ENCODE results near the gene AQP5. TPM values are rescaled to one million over a fixed set of nuclear protein-coding genes. Genes with fewer than 3 reads are reported as not detected.

Gene AQP5
- total RNA-seq, 1 donor from 2014 or later: 1.2 TPM

DNA sequence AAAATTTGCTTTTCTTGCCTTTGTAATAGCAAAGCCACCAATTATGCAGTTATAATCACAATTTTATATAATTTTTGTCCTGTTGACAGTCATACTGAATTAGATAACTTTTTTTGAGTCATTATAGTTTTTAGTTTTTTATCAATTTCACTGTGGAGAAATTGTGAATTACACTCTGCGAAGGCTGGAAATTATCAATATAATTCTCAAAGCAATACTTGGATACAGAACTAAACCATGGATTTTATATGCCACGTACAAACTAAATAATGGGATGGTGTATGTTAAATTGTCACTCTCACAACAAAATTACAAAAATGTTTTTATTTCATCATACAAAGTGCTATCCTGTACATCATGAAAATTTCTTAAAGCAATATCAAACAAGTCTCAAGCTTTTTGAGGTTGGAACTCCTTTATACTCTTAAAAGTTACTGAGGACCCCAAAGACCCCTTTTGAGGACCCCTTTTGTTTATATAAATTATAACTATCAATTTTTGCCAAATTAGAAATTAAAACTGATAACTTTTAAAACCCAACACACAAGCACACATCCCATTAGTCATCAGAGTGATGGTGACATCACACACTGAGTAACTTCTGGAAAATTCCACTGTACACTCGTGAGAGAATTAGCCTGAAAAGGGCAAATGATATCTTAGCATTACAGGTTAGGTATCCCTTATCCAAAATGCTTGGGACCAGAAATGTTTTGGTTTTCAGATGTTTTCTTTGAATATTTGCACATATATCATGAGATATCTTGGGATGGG lies 31.0 kb upstream of the AQP5 start:
- DNase-seq (ENCODE audit: low spot score in 2 of 2) (no peak), FAIRE-seq (no peak)

DNA sequence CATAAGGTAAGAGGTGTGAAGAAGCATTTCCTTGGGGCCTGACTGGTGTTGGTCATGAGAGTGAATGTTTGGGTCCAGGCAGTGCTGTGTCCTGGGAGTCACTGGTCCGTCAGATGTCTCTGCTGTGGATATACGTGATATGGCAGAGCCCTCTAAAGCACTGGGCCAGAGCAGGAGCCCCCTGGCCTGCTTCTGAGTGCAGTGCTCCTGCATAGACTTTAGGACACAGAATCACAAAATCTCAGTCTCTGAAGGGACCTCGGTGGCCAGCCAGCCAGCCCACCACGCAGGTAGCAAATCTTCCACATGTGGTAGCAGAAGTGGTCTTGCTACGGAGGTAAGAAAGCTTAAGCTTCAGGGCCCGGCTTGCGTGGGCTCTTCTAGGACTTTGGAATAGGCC lies 29.6 kb upstream of the AQP5 start:
- FAIRE-seq (no peak), DNase-seq (ENCODE audit: low spot score in 2 of 2) (no peak)

DNA sequence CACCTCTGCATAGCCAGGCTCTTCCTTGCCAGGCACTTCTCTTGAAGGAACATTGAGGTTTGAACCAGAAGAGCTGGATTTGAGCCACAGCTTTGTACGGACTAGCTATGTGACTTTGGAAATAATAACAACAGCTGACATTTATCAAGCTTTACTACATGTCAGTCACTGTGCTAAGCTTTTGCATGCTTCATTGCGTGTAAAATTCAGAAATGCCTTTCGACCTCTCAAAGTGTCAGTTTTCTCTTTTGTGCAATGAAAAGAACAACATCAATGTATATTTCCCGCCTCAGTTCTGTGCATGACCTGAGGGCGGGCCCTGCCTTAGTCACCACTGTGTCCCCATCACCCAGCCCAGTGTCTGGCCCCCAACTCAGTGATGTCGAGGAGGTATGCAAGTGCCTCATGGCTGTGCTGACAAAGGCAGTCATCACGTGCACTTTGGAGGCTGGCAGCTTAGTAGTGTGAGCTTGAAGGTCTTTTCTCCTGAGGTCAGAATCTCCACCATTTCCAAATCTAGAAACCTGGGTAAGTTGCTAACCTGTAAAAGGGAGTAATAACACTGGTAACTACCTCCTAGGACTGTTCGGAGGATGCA lies 29.0 kb upstream of the AQP5 start:
- FAIRE-seq (no peak), DNase-seq (ENCODE audit: low spot score in 2 of 2) (no peak)

DNA sequence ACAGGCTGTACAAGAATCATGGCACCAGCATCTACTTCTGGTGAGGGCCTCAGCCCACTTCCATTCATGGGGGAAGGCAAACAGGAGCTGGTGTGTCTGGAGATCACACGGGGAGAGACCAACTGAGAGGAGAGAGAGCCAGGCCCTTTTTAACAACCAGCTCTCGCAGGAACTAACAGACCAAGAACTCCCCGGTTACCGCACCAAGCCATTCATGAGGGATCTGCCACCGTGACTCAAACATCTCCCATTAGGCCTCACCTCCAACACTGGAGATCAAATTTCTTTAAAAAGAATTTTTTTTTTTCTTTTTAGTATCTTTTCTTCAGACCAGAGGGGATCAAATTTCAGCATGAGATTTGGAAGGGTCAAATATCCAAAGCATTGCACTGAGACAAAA lies 27.9 kb upstream of the AQP5 start:
- FAIRE-seq (no peak), DNase-seq (ENCODE audit: low spot score in 2 of 2) (no peak)

DNA sequence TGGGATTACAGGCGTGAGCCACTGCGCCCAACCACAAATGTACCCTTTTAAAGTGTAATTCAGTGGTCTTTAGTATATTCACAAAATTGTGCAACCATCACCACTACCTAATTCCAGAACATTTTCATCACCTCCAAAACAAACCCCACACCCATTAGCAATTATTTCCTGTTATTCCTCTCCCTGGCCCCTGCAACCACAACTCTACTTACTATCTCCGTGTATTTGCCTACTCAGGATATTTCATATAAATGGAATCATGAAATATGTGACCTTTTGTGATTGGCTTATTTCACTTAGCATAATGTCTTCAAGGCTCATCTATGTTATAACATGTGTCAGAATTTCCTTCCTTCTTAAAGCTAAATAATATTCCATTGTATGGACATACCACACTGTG lies 27.2 kb upstream of the AQP5 start:
- DNase-seq (ENCODE audit: low spot score in 2 of 2) (no peak), FAIRE-seq (no peak)

DNA sequence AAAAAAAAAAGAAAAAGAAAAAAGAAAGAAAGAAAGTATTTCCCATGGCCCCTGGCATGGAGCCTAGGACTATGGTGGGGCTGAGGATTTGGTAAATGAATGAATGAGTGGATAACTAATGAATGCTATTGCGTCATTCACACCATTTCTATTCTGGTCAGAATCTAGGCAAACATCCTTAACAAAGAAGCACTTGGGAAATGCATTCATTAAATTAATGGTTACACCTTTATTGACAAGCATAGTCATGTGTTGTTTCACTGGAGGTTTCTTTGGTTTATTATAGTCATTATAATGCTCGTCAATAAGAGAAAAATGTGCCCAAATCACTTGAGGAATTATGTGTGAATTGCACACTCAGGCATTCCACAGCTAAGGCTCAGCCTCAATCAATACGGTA lies 24.7 kb upstream of the AQP5 start:
- no peak for DNase-seq (ENCODE audit: low spot score in 2 of 2)
- FAIRE-seq: no peak

DNA sequence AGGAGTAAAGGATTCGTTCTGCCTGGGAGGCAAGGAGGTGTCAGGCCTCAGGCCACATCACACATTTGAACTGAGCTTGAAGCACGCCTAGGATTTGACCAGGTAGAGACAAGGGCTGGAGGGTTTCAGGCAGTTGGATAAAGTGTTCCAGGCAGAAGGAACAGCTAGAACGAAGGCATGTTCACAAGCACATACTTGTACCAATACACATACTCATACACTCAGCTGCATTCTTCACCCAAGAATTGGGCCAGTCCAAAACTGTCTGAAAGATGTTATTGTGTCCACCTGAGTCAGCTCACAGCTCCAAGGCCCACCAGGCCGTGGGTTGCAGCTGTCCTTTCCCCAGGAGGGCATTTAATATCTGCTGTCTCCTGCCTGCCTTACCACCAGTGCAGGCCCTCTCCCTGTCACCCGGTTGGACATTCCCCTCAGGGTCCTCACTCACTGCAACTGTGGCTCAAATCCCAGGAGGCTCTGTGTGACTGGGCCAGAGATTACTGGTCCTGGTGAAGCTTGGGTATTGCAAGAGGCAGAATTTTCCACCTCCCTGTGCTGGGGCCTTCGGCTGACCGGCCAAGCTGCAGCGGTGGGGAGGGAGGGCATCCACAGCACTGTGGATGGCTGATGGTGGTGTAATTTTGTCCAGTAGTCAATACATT lies 23.9 kb upstream of the AQP5 start:
- DNase-seq (ENCODE audit: low spot score in 2 of 2) (no peak), FAIRE-seq (no peak)

DNA sequence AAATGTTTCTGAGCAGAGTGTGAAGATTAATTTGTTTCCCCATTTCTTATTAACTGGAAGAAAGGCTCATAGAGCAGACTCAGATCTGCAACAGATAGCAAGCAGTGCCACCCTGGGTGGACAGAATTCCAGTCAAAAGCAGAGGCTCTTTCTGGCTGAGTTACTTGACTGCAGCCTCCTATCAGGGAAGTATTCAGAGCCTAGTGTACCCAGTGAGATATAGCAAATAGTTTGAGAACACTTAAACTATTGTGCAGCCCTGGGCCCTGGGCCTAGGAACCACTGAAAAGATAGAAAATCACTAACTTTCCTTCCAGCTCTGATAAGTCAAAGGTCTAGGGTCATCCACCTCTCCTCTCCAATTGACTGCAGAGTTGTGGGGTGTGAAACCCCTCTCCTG lies 22.4 kb upstream of the AQP5 start:
- DNase-seq (ENCODE audit: low spot score in 2 of 2) (no peak), FAIRE-seq (no peak)

DNA sequence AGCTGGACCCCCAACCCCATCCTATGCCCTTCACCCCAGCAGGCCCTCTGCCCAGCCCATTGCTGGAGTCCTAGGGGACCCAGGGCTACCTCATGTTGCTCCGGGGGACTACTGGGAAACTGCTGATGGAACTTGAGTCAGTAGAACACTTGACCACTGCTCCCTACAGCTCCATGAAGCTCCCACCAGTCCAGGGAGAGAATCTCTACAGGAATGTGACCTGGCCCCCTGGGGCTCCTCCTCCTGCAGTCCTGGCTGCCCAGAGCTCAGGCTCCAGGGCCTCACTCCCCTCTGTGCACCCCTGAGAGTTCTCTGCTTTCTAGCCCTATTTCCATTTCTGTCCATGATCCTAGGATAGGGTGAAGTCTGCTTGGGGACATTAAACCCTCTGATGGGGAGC lies 22.0 kb upstream of the AQP5 start:
- FAIRE-seq (no peak), DNase-seq (ENCODE audit: low spot score in 2 of 2) (no peak)

DNA sequence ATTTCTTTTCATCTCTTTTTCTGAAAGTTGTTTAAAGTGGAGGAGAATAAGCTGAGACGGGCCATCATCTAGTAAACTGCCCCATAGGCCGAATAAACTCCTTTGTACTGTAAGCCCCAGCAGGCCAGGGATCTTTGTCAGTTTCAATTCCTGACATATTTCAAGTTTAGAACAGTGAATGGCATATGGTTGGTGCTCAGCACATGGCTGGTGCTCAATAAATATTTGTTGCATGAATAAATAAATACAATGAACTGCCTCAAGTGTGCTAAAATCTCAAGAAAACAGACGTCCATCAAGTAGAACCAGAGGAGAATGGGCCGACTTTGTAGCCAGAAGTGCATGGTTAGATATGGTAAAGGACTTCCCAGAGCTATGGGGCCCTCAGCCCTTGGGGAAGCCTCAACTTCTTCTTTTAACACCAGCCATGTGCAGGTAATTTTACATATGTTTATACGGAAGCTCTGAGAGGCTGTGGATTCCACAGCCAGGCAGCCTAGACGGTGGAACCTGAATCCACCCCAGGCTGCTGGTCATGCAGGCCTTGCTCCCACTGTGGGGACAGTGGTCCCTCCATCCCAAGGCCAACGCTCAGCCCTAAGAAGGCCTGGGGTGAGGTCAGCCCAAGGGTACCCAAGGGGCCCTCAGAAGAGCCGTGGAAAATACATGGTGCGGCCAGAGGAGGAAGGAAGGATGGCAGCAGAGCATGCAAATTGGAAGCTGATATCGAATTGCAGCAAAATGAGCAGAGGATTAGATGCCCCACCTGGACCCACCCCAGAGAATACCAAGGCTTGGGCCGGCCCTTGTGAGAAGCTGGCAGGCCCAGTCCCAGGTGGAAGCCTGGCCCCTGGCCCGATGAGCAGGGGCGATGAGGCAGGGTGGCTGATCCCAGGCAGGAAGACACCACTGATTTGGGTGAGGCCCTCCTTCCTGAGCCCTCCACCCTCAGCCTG lies 19.8 kb upstream of the AQP5 start:
- no peak for FAIRE-seq
- no peak for DNase-seq (ENCODE audit: low spot score in 2 of 2)

DNA sequence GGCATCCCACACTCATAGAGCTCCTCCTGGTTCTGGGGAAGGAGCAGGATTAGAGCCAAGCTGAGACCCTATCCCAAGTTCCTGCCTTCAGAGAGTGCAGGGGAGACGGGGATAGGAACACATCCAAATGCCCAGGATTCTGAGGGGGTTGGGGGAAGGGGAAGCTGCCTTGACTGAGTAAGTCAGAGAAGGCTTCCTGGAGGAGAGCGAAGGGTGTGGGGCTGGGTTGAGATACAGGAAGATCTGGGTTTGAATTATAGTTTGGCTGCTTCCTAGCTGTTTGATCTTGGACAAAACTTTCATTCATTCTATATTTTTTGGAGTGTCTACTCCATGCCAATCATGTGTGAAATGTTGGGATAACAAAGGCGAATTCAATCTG lies 19.2 kb upstream of the AQP5 start:
- DNase-seq (ENCODE audit: low spot score in 2 of 2) (no peak), FAIRE-seq (no peak)

DNA sequence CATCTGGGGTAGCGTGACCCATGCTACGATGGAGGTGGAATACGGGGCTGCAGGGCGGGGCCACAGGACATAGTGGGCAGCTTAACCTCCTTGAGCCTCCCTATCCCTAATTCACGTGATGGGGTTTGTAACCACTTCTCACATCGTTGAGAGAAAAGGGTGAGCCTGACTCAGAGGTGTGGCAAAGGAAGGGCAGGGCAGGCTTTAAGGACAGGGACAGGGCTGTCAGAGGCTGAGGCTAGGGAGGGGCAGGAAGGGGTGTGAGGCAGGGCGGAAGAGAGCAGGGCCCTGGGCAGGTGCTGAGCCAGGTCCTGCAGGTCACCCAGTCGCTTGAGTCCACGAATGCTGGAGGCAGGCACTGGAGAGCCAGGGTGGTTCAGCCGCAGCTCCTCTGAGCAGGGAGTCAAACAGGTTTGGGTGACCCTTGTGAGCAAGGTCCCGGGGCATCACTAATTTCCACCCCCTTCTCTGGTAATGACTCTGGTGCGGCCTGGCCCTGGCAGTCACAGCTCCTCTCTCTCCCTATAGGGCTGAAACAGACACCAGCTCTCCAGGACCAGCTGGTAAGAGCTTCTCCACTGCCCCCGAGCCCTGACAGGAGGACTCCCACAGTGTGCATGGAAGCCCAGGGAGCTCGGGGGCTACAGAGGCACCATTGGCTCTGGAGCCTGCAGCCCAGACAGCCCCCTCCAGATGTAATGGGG lies 18.6 kb upstream of the AQP5 start:
- no peak for FAIRE-seq

DNA sequence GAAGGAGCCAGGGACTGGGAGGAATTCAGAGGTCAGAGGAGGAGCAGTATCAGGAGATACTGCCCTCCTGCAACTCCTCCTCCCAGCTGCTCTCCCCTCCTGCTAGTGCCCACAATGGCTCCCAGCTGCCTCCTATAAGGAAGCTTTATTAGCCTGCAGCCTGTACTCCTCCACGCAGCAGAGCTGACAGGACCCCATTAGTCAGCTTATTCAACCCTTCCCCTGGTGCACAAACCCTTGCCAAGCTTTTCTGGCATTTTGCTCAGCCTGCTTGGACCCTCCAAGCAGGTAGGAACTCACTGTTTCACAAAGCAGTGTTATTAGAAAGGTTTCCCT lies 18.1 kb upstream of the AQP5 start:
- no peak for FAIRE-seq

More for the DNA sequence above, 18.6 kb upstream of the AQP5 start:
- no peak for DNase-seq (ENCODE audit: low spot score in 2 of 2)

DNA sequence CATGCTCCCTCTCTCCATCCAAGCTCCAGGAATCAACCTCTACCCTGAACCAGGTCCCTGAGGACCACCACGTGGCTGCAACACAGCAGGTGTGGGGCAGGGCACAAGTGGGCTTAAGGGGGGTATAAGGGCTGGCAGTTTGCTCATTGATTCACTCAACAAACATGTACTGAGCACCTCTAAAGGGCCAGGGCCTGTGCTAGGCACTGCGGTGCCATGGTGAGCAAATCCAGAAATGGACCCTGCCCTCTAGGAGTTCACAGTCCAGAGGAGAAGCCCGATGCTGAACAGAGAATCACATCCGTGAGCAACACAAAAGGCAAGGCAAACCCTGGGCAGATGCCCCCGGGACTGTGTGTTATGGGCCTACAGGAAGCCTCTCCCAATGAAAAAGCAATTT lies 17.6 kb upstream of the AQP5 start:
- DNase-seq (ENCODE audit: low spot score in 2 of 2) (no peak), FAIRE-seq (no peak)

More for the DNA sequence above, 18.1 kb upstream of the AQP5 start:
- DNase-seq (ENCODE audit: low spot score in 2 of 2): no peak

DNA sequence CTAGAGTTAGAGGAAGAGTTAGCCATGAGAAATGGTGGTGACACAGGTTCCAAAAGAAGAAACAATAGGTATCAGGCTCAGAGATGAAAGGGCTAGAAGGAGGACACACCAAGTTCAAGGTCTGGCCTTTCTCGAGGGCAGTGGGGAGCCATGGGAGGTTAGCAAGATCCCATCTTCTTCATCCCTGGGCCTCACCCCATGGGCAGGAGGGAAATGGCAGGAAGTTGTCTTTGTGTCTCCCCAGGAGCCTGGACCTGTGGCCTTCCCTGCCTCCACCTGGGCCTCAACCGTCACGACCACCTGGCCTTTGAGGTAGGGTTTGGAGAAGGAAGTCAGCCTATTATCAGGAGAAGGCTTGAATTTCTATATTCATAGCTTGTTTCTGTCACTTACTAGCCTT lies 17.0 kb upstream of the AQP5 start:
- DNase-seq (ENCODE audit: low spot score in 2 of 2): no peak
- FAIRE-seq: no peak

DNA sequence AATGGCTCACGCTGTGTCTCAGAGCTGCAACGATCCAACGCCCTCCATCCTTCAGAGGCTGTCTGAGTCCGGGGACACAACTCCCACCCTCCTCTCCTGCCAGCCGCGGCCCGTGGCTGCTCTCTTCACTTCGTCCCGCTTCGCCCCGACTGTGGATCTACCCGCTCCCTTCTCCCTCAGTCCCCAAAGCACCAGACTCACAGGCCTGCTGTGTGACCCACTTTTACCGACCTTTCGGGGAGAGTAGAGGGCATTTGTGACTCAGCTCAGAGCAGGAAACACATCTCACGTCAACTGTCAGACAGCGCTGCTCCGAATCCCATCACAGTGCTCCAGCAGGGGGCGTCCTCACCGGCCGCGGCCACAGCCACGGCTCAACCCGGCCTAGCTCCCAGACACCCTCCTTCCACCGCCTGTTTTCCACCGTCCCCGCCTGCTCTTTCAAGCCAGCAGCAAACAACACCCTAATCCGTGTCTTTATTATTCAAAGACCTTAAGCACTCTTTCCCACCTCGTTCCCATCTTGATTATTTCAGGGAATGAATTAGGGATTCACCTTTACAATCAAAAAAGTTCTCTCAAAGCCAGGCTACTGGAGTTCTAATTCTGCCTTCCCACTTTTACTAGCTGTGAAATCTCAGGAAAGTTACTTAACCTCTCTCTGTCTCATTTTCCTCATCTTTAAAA lies 16.1 kb upstream of the AQP5 start:
- DNase-seq (ENCODE audit: low spot score in 2 of 2) (peak in 1 of 2 donors; percentile 90), FAIRE-seq (no peak)

DNA sequence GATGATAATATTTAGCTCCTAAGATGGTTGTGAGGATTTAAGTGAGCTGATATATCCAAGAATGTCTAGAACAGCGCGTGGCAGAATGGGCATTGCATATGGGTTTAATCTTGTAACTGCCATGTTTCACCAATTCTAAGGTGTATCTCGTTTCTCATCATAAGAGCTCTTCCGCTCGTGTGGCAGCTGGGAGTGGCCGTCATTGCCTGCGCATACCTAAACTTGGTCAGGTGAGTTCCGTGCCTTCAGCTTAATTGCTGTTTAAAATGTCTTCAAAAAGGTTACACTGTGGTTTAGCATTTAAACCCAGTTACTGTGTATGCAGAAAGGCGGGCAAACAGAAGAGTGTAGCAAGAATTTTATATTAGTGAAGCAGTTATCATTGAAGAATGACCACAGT lies 15.6 kb upstream of the AQP5 start:
- DNase-seq (ENCODE audit: low spot score in 2 of 2) (no peak), FAIRE-seq (no peak)

DNA sequence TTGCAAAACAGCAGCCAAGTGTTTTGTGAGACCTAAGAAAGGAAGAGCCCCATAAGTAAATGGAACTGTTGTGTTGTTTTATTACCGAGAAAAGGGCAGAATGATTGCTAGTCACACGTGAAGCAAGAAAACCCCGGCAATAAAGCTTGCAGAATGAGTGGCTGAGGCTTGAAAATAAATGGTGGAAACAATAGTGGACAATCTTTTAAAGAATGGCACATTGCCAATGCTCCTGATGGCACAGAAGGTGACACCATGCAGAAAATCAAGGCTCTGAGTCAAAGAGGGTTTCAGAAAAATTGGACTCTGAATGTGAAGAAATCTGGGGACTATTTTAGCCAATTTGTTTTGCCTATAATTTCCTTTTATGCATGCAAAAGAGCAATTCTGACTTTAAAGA lies 15.2 kb upstream of the AQP5 start:
- DNase-seq (ENCODE audit: low spot score in 2 of 2) (no peak), FAIRE-seq (no peak)

DNA sequence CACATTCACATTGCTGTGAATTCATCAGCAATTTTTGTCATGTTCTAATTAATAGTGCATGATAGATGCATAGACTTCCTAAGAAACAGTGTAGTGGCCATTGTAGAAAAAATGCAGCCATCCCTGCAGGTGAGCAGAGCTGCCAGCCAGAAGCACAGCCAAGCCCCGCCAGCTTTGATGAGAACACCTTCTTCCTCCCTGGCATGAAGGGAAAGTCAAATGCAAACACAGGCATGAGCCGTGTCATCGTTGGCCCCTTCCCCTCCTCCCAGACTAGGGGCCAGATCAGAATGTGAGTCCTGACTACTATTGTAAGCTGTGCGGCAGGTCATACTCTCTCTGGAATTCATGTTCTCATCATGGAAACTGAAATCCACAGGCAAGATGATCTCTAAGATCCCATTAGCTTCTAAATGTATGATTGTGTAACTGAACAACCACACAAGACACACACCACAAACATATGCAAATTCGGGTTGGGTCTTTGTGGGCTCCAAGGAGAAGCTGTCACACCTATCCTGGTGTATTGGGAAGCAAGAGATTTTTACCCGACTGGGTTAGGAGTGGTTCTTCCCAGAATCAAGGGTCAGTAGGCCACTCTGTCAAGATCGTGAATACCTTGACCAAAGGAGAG lies 14.0 kb upstream of the AQP5 start:
- no peak for DNase-seq (ENCODE audit: low spot score in 2 of 2)
- no peak for FAIRE-seq

Data from frontal cortex (tissue), 4 donors.